Fibroblast of lung (primary cell): ENCODE results near the gene TECPR2.

Experiments used
- CTCF ChIP-seq, 2 donors: IDR thresholded peaks in 1 of 2; conservative IDR thresholded peaks in 1 of 2; 1 replicate in 1 of 2; 2 replicates in 1 of 2; pipeline ENCODE4 v1.5.1; 2011 to 2012; ENCODE audit warnings: low read length in 2 of 2, control low read depth in 1 of 2, inconsistent platforms in 1 of 2, low read depth in 1 of 2, mild to moderate bottlenecking in 1 of 2
- EZH2 ChIP-seq: IDR thresholded peaks from 2 replicates; pipeline ENCODE4 v1.5.1; 2012; ENCODE audit warnings: low read length, control low read depth, mild to moderate bottlenecking; ENCODE audit errors: missing control alignments

GRCh38 chr14:102318781-102319276 lies 43.9 kb upstream of the TECPR2 start:
- TF ChIP-seq CTCF (conservative IDR thresholded peaks at IDR 0.05 in 1 of 2, IDR thresholded peaks at IDR 0.05 in 1 of 2; ENCODE audit: low read depth in 1 of 2, low read length in 2 of 2), result no peak
- TF ChIP-seq EZH2, result no peak
